GM12801 (cell line): ENCODE data around the gene ATP5F1E.

Source experiments
- TF ChIP-seq, protein P1 (sequence below): IDR thresholded peaks from one replicate; pipeline ENCODE4 v1.5.1; 2011; ENCODE audit warnings: control low read depth; ENCODE audit not compliant: insufficient read length; ENCODE audit errors: extremely low read depth

Gene ATP5F1E

DNA sequence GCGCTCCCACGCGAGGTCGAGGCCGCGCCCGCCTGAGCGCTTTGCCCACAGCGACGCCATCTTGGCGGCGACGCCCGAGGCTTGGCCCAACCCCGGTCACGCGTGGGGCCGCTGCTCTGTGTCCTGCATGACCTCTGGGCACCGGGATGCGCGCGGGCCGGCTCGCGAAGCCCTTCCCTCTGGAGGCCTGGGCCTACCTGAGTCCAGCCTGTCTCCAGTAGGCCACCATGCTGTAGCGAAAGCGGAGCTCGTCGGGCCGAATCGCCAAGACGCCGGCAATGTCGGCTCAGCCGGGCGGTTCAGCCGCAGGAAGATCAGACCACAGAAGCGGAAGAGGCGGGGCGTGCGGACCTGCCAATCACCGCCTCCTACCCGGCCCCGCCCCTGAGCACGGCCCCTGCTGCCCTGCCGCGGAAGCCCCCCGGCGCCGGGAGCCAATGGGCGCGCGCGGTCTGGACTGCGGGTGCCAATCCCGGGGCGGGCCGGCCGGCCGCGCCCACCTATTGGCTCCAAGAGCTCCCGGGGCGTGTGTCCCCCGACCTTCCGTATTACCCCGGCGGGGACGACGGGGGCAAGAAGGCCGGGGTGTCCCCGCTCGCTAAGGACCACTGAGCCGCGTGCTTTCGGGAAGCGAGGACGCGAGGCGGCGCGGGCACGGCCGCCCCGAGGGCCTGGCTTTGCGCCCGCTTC is at the start of gene ATP5F1E:
Gene ATP5F1E, minus strand, starts transcription at position 313 of the 690 bp plus-strand sequence. Its CDS starts 84 bp downstream, at position 229.
- TF ChIP-seq, protein P1, sequence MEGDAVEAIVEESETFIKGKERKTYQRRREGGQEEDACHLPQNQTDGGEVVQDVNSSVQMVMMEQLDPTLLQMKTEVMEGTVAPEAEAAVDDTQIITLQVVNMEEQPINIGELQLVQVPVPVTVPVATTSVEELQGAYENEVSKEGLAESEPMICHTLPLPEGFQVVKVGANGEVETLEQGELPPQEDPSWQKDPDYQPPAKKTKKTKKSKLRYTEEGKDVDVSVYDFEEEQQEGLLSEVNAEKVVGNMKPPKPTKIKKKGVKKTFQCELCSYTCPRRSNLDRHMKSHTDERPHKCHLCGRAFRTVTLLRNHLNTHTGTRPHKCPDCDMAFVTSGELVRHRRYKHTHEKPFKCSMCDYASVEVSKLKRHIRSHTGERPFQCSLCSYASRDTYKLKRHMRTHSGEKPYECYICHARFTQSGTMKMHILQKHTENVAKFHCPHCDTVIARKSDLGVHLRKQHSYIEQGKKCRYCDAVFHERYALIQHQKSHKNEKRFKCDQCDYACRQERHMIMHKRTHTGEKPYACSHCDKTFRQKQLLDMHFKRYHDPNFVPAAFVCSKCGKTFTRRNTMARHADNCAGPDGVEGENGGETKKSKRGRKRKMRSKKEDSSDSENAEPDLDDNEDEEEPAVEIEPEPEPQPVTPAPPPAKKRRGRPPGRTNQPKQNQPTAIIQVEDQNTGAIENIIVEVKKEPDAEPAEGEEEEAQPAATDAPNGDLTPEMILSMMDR: no peak

DNA sequence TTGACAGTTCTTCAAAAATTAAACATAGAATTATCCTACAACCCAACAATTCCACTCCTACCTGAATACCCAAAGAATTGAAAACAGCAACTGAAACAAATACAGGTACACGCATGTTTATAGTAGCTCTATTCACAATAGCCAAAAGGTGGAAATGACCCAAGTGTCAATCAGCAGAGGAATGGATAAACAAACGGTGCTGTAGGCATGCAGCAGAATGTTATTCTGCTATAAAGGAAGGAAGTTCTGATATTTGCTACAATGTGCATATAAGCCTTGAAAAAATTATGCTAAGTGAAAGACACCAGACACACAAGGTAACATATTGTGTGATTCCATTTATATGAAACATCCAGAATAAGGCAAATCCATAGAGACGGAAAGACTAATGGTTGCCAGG is 48.9 kb upstream of the ATP5F1E start:
- TF ChIP-seq, protein P1: no peak

DNA sequence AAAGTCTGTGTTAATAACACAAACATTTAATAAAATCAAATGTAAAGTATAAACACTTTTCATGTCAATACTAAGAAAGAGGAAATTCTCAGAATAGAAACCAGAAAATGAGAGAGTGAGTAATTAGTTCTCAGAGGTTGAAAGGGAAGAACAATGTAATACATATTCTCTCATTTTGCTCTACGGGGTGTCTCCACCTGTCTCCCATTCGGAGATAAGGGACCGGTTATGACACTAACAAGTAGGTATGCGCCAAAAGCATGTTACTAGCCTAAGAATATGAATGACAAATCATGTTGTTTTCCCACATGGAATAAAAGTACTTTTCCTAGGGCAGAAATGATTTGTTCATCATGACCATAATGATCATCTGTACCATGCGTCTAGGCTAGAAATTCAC is 46.1 kb upstream of the ATP5F1E start:
- TF ChIP-seq, protein P1: no peak

DNA sequence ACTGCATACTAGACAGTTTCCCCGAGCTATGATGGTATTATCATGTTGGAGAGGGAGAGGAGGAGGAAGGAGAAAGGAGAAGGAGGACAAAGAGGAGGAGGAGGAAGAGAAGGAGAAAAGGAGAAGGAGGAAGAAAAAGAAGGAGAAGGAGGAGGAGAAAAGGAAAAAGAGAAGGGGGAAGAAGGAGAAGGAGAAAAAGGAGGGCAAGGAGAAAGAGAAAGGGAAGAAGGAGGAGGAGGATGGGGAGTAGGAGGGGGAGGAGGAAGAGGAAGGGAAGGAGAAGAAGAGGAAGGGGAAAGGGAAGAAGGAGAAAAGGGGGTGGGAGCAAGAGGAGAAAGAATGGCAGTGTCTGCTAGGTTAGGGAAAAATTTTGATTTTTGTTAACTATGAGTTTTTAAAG is 45.6 kb upstream of the ATP5F1E start:
- TF ChIP-seq, protein P1: no peak

DNA sequence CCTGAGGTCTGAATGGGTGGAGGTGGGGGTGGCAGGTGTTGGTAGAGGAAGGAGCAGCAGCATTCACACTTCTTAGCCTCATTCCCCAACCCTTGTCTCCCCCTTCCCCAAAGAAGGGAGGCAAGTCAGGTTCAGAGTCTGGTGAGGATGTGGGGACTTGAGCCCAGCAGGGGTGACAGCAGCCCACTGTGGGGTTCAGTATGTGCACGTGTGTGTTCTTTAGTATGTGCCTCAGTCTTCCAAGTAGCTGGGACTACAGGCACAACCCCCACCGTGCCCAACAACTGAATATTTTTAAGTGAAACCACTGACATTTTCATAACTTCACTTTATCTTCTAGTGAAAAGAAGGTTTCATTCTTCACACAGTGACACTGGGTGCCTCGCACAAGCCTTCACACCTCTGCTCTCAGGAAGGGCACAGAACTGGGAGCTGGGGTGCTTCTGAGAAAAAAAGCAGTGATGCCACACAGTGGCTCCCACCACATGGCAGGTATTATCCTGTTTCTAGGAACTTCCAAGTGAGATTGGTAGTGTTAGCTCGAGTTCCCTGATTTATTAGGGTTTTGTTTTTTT is 43.9 kb upstream of the ATP5F1E start:
- TF ChIP-seq, protein P1: no peak

DNA sequence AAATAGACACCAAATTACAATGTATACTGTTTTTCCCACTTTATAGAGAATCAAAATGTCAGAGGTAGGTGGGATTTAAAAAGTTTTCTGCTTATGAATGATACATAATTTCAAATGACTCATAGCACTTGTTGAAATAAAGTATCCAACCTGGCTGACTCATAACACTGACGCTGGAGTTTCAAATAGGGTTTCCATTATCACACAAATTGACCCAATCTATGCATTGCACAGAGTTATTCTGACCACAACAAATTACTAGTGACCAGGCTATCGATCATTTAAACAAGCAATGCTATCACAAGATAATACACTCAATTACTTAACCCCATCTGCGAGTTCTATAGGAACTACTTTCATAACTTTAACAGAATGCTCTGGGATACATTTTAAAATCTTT is 42.3 kb upstream of the ATP5F1E start:
- TF ChIP-seq, protein P1: no peak

DNA sequence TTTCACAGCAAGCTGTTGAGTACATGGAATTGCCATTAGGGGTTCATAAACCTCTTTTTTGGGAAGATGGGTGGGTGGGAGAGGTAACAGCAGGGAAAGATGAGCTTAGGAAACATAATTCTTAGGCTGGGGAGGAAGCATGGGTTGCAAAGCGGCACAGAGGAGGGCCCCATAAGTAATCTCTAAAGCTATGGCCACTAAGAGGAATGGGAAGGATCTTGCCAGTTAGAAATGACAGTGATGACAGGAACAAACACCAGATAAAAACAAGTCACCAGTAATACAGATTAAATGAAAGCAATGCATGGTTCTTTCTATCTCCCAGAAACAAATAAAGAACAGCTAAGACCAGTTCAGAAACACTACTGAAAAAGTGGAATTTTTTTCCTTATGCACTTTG is 41.4 kb upstream of the ATP5F1E start:
- TF ChIP-seq, protein P1: no peak
